CMK (cell line): Measurements from ENCODE around the gene ENDOV.

ENCODE experiments used
- DNase-seq: peaks from one replicate; pipeline ENCODE4 v3.0.0-alpha.2; 2010; ENCODE audit warnings: low read depth

The ENDOV gene

GRCh38 chr17:80485846-80486245, 70.9 kb downstream of the ENDOV start:
- no peak for DNase-seq

GRCh38 chr17:80486692-80487091, 71.7 kb downstream of the ENDOV start:
- no peak for DNase-seq

- no peak for DNase-seq
These were observed 72.5 kb downstream of the ENDOV start for GRCh38 chr17:80487511-80487910.
